HG02798 (cell line): ENCODE results near the gene CCDC196.
A peak's percentile ranks its signal among the peaks of the same experiment; 100 is the strongest.
"Not testable (repeated sequence)": the region's sequence is repeated elsewhere in the genome, so short reads cannot be mapped to it uniquely, and the experiment has no call there.

Source experiments
- ATAC-seq: cut with Tn5 transposase; IDR thresholded peaks from one replicate; pipeline ENCODE4 v1.9.1; 2021; ENCODE audit warnings: mild to moderate bottlenecking; ENCODE audit not compliant: unreplicated experiment, poor library complexity

The CCDC196 gene

DNA sequence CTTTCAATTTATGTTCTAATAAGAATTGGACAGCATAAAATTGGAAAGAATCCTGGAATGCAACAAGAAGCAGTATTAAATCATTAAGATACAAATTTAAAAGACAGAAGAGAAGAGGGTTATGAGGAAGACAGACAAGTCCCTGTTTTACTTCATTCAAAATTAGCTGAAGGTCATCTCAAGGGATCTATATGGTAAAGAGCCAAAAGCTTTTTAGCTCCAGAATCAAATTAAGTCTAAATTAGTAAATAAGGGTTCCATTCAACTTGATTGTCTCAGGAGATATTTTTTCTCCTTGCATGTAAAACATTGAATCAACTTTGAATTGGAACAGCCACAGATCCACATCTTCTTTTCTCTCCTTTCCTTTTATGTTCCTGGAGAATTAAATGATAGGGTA lies 7.6 kb downstream of the CCDC196 start:
- ATAC-seq: no peak

DNA sequence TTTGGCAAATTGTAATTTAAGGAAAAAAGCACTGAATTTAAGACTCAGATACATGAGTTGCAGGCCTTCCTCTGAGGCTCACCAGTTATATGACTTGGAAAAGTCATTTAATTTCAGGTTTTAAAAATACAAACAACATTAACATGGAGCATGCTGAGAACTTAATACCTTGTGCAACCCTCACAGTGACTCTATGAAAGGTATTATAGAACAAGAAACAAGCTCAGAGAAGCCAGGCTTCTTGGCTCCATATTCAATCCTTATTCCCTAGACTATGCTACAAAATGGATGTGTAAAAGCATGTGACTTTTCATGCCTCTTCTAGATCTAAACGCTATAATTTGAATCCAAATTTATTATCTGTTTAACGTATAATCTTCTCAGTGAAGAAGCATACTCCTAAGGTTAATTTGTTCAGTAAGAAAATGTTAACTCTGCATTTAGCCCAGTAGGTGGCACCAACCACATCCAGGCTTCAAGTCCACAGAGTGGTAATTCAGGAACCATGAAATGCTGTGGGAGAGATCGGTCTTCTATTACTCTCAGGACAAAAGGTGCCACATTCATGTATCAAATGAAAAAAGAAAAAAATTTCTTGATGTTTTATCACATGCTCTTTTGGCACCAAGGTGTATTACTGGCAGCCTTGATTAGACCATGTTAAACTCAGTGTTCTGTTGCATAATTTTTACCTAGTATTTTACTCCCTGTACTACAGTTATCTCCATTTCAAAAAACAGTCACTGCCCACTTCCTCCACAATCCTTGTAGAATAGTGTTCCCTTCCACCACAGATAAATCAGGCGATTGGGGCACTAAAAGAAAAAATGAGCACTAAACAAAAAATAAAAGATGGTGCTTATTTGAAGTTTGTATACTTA lies 9.3 kb downstream of the CCDC196 start:
- ATAC-seq: peak; percentile 86

- no peak for ATAC-seq
These were observed 10.1 kb downstream of the CCDC196 start for GRCh38 chr14:66496188-66496807.

DNA sequence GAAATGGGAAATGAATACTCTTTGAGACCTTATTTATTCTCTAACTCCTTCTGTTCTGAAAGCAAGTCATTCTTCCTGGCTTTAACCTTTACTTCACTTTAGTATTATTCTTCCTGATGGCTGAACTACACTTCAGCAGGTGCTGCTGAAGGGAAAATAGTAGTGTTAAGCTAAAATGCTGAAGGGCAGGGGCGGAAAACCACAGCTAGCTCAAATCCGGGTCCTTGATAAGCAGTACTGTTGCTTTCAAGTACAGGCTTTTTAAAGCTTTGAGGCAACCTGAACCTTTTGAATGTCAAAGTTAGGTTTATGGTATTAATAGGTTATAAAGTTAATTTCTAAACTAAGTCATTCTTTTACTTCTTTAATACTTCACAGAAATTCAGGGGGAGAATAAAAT lies 10.7 kb downstream of the CCDC196 start:
- no peak for ATAC-seq

- no peak for ATAC-seq
These were observed 12.1 kb downstream of the CCDC196 start for GRCh38 chr14:66498311-66498710.

- no peak for ATAC-seq
These were observed 15.4 kb downstream of the CCDC196 start for GRCh38 chr14:66501592-66501991.

DNA sequence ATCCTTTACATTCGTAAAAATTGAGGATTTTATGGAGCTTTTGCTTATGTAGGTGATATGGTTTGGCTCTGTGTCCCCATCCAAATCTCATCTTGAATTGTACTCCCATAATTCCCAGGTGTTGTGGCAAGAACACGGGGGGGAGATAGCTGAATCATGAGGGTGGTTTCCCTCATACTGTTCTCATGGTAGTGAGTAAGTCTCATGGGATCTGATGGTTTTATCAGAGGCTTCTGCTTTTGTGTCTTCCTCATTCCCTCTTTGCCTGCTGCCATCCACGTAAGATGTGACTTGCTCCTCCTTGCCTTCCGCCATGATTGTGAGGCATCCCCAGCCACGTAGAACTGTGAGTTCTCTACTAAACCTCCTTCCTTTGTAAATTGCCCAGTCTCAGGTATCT lies 16.7 kb downstream of the CCDC196 start:
- ATAC-seq: not testable (repeated sequence)

DNA sequence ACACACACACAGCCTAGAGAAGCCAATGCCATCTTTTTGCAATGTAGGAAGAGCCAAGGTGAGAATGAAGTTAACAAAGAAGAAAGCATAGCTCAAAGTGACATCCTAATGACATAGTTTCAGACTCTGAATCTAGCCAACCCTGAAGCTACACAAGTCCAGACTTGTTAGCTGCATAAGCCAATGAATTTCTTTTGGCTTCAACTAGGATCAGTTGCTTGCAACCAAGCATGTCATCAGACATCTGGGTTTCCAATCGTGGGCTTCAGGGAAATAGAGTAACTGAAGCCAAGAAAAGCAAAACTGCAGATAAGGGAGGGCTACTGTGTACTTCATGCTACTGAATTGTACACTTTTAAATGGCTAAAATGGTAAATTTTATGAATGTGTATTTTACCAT lies 17.4 kb downstream of the CCDC196 start:
- no peak for ATAC-seq

GRCh38 chr14:66507181-66507721 lies 21.1 kb downstream of the CCDC196 start:
- peak; percentile 17 for ATAC-seq

DNA sequence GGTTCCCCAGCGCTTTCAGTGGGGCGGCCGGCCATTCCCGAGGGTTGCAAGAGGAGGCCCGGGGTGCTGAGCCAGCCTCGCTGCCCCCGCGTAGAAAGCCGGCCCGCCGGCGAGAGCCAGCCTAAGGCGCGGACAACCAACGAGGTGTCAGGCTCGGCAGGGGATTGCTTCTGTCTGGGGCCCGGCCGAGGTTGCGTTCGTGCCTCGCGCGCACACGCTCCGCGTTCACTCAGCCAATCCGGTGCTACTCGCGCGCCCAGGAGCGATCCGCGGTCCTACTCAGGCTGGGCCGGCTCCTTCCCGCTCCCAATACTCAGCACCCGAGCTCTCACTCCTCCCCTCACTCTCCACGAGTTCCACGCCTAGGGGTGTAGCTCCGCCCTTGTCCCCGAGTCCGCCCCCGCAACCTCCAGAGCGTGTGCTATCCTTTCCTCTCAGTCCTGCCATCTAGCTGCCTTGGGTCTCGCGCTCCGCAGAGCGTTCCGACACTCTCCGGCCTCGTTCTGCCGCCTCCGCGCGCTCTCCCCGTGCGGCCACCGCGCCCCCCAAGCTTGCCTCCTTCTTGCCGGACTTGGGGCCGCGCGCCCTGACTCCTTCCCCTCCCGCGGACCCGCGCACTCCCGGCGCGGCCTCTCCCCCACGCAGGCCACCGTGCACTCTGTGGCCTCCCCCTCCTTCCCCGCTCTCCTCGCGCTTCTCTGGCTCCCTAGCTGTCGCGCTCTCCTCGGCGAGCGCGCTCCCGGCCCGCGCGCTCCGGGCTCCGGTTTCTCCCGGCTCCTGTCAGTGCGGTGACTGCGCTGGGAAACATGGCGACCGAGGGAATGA lies 21.8 kb downstream of the CCDC196 start, which contains the start of gene GPHN:
Gene GPHN, plus strand, starts transcription at position 426 of the 825 bp plus-strand sequence.
- ATAC-seq: peak; percentile 91

GRCh38 chr14:66508547-66508845 lies 22.3 kb downstream of the CCDC196 start:
- ATAC-seq: no peak

GRCh38 chr14:66508846-66509621 lies 22.9 kb downstream of the CCDC196 start:
- peak; percentile 27 for ATAC-seq

DNA sequence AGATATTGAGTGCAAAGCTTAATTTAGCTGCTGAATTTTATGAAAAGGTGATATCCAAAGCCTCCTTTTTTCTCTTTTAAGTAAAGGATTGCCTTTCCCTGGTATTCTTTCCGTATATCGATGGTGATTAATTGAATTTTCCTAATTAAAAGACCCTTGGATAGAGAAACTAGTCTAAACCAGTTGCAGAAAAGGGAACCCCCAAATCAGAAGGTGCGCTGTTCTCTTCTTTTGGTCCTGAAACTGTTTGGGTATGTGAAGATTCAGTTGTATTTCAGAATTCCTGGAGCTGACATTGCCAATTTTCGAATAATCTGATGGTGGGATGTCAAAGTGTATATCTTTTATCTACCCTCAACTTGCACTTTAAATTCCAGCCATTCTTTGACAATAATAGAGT lies 23.7 kb downstream of the CCDC196 start:
- ATAC-seq: no peak

GRCh38 chr14:66511849-66512248 lies 25.7 kb downstream of the CCDC196 start:
- no peak for ATAC-seq

DNA sequence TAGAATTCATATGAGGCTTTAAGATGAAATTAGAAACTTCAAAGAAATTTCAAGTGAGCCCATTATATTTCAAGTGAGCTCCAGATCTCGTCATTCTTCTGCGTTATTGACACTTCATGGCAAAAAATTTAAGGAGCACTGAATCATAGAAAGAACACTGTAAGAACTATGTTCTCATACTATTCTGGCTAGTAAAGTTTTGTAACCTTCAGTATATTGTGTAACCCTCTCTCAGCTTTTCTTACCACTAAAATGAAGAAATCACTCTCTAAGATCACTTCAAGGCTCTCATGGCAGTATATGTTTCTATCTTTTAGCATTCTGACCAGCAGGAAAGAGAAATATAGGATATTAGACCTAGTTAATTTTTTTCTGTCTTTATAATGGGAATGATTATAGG lies 28.0 kb downstream of the CCDC196 start:
- ATAC-seq: no peak

DNA sequence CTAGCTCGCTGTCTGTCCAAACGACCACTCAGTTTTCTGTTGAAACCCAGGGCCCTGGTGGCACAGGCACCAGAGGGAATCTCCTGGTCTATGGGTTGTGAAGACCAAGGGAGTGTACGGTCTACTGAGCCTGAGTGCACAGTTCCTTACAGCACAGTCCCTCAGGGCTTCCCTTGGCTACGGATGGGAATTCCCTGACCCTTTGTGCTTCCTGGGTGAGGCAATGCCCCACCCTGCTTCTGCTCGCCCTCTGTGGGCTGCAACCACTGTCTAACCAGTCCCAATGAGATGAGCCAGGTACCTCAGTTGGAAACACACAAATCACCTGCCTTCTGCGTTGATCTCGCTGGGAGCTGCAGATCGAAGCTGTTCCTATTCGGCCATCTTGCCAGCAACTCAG lies 44.4 kb downstream of the CCDC196 start:
- ATAC-seq: no peak

DNA sequence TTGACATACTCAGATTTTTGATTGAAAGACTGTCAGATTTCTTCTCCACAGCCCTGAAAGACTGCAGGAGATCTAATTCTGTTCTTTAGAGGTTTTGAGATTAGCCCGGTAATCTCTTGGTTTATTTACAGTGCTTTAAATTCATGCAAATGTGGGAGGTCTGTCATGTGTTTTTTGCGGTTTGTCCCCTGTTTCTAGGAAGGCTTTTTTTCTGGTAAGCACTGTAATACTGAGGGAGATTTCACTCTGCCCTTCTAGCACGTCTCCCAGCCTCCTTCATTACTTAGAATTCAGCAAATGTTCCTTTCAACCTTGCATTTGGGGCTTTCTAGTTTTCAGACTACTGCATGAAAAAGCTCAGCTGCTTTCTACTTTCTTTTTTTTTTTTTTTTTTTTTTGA lies 52.9 kb downstream of the CCDC196 start:
- no peak for ATAC-seq

DNA sequence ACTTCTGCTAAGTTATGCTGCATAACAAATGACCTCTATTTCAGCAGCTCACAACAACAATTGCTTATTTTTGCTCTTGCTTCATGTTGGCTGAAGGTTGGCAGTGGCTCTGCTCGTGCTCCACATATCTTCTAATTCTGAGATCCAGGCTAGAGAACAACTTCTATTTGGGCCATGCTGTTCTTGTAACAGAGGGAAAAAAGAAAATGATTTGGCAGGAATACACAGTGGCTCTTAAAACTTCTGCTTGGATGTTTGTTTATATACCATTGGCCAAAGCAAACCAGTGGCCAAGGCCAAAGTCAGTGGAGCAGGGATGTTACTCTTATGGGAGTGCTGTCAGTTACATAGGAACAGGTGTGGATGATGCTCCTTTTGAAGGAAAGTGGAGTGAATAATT lies 53.9 kb downstream of the CCDC196 start:
- ATAC-seq: no peak

DNA sequence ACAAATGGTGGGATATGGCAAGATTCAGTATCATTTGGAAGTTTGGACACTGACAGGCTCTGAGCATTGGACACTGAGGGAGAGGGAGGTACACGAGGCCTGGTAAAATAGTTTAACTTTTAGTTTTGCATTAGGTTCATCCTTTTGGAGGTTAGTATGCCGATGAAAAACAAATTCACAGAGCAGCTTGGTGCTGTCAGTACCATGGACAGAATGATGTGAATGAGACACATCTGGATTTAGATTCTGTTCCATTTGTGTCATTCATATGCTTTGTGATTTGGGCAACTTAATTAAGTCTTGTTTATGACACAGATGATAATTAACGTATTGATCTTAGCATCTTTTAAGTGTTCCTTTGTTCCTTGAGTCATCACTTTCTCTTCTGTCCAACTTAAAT lies 55.5 kb downstream of the CCDC196 start:
- ATAC-seq: no peak

DNA sequence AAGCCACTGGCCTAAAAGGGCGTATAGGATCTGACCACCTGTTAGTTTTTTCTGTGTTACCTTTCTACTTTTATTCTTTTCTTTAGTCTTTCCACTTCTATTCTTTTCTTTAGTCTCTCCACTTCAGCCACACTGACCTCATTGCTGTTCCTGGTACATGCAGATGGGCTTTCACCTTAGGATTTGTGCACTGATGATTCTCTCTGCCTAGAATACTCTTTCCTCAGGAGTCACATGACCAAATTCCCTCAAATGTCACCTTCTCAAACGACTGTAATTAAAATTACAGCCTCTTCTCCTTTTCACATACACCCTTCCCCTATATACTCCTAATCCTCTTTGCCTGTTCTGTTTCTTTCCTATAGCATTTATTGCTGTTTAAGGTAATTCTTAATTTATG lies 57.8 kb downstream of the CCDC196 start:
- no peak for ATAC-seq
